Measurements from ENCODE around the gene KIFAP3. TPM values are rescaled to one million over a fixed set of nuclear protein-coding genes. Genes with fewer than 3 reads are reported as not detected.
"Not testable (repeated sequence)": the region's sequence is repeated elsewhere in the genome, so short reads cannot be mapped to it uniquely, and the experiment has no call there.

KIFAP3 gene
- total RNA-seq, 1 donor from 2014 or later, result 7.7 TPM

DNA sequence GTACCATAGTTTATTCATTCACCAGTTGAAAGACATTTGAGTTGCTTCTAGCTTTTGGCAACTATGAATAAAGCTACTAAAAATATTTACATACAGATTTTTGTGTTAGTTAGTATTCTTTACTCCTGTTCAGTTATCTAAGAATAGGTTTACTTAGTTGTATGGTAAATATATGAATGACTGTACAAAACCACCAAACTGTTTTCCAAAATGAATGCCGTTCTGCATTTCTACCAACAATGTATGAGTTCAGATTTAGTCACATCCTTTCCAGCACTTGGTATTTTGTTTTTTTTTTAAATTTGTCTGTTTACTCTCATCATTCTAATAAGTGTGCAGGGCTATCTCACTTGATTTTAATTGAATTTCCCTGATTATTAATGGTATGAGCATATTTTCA lies 3.4 kb upstream of the KIFAP3 start:
- Histone ChIP-seq H3K36me3 (no peaks in the 10 kb centered on the region), H3K79me2 (ENCODE audit: low read depth) (no peaks in the 10 kb centered on the region), H3K27ac (no peak overlapping the region), H3F3A (ENCODE audit: low read depth) (peaks cover 4% of the 10 kb centered on the region), H3K4me1 (peaks cover 7% of the 10 kb centered on the region), H3K4me3 (no peak overlapping the region), H3K27me3 (no peaks in the 10 kb centered on the region), H2AFZ (replicated peaks) (no peak overlapping the region), H3K4me2 (no peak overlapping the region), H3K9me3 (ENCODE audit: low read depth) (no peaks in the 10 kb centered on the region), H3K9ac (no peak overlapping the region), H4K20me1 (ENCODE audit: low read depth) (no peaks in the 10 kb centered on the region)
- TF ChIP-seq, protein P1, sequence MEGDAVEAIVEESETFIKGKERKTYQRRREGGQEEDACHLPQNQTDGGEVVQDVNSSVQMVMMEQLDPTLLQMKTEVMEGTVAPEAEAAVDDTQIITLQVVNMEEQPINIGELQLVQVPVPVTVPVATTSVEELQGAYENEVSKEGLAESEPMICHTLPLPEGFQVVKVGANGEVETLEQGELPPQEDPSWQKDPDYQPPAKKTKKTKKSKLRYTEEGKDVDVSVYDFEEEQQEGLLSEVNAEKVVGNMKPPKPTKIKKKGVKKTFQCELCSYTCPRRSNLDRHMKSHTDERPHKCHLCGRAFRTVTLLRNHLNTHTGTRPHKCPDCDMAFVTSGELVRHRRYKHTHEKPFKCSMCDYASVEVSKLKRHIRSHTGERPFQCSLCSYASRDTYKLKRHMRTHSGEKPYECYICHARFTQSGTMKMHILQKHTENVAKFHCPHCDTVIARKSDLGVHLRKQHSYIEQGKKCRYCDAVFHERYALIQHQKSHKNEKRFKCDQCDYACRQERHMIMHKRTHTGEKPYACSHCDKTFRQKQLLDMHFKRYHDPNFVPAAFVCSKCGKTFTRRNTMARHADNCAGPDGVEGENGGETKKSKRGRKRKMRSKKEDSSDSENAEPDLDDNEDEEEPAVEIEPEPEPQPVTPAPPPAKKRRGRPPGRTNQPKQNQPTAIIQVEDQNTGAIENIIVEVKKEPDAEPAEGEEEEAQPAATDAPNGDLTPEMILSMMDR (IDR thresholded peaks at IDR 0.05), result no peak
- no peak for TF ChIP-seq EZH2 (IDR thresholded peaks at IDR 0.05)
- no peak for TF ChIP-seq EZH2phosphoT487 (IDR thresholded peaks at IDR 0.05)
- H3K4me3 Mint-ChIP-seq, result no peak overlapping the region
- H3K36me3 Mint-ChIP-seq, result no peaks in the 10 kb centered on the region
- peaks cover 3% of the 10 kb centered on the region for H3K27me3 Mint-ChIP-seq (ENCODE audit: insufficient read depth, low read depth)
- no peak for DNase-seq (ENCODE audit: low spot score)
- H3K27ac Mint-ChIP-seq, result no peak overlapping the region
- H3K9me3 Mint-ChIP-seq, result peaks cover 4% of the 10 kb centered on the region
- H3K4me1 Mint-ChIP-seq, result peaks cover 19% of the 10 kb centered on the region

DNA sequence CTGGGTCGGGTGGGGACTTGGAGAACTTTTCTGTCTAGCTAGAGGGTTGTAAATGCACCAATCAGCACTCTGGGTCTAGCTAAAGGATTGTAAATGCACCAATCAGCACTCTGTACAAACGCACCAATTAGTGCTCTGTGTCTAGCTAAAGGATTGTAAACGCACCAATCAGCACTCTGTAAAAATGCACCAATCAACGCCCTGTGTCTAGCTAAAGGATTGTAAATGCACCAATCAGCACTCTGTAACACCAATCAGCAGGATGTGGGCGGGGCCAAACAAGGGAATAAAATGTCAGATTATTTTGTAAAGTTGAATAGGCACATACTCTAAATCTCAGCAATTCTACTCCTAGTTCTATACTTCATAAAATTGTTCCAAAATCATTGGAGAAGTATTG lies 2.5 kb upstream of the KIFAP3 start:
- not testable (repeated sequence) for H3K4me1 ChIP-seq; H3K9me3 Mint-ChIP-seq; H3K36me3 ChIP-seq; H2AFZ ChIP-seq (replicated peaks); H3K27me3 ChIP-seq; H3K27ac Mint-ChIP-seq; H3K9me3 ChIP-seq (ENCODE audit: low read depth); H3K27me3 Mint-ChIP-seq (ENCODE audit: insufficient read depth, low read depth); DNase-seq (ENCODE audit: low spot score); H3K27ac ChIP-seq; H3F3A ChIP-seq (ENCODE audit: low read depth); H3K4me3 Mint-ChIP-seq; H3K4me2 ChIP-seq; H4K20me1 ChIP-seq (ENCODE audit: low read depth); H3K9ac ChIP-seq; H3K36me3 Mint-ChIP-seq; H3K4me3 ChIP-seq; H3K79me2 ChIP-seq (ENCODE audit: low read depth)
- peaks cover 19% of the 10 kb centered on the region for H3K4me1 Mint-ChIP-seq

DNA sequence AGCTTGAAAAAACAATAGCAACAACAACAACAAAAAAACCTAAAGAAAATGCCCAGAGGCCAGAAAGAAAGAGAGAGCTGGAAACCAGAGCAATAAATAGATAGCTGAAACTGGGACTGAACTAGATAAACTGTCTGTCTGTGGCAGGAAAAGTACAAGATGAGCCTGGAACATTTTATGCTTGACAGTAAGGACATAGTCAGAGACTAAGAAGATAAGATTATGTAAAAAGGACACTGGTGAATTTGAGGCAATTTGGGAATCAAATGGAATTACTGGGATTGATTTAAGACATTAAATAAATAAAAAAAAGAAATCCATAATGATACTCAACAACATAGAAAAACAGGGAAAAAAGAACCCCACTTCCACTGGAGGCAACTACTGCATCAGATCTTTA lies 1.7 kb upstream of the KIFAP3 start:
- no peaks in the 10 kb centered on the region for H3K36me3 Mint-ChIP-seq
- DNase-seq (ENCODE audit: low spot score), result no peak
- peaks cover 6% of the 10 kb centered on the region for H3K9me3 Mint-ChIP-seq

DNA sequence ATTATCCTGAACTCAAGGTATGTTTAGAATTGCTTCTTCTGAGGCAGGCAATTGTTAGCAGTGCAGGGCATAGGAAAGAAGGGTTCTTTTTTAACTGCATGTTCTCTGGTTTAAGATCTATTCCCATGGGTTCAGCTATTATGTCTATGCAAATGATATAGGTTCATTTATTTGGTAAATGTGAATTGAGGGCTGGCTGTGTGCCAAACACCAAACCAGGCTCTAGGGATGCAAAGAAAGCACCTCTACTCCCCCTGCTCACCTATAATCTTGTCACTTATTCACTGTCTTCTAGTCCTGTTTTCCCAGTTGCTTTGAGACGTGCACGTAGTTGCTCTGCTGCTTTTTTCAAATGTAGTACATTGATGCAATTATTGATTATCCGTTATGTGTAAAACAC lies 691 bp upstream of the KIFAP3 start:
- H3K4me2 ChIP-seq, result peak overlapping the region; percentile 71
- peak overlapping the region; percentile 83 for H2AFZ ChIP-seq (replicated peaks)
- H3K4me3 Mint-ChIP-seq, result peak overlapping the region; percentile 95
- H3K9me3 ChIP-seq (ENCODE audit: low read depth), result no peaks in the 10 kb centered on the region
- no peak overlapping the region for H3K27ac ChIP-seq
- peaks cover 7% of the 10 kb centered on the region for H3K9me3 Mint-ChIP-seq
- H3K36me3 Mint-ChIP-seq, result no peaks in the 10 kb centered on the region
- H3K27me3 Mint-ChIP-seq (ENCODE audit: insufficient read depth, low read depth), result peaks cover 3% of the 10 kb centered on the region
- H3K4me3 ChIP-seq, result peak overlapping the region; percentile 52
- H3K36me3 ChIP-seq, result no peaks in the 10 kb centered on the region
- no peaks in the 10 kb centered on the region for H3K79me2 ChIP-seq (ENCODE audit: low read depth)
- DNase-seq (ENCODE audit: low spot score), result no peak
- no peaks in the 10 kb centered on the region for H3K27me3 ChIP-seq
- H3K27ac Mint-ChIP-seq, result no peak overlapping the region
- TF ChIP-seq, protein P1 (IDR thresholded peaks at IDR 0.05), result no peak
- no peak for TF ChIP-seq EZH2 (IDR thresholded peaks at IDR 0.05)
- no peak for TF ChIP-seq EZH2phosphoT487 (IDR thresholded peaks at IDR 0.05)
- H3F3A ChIP-seq (ENCODE audit: low read depth), result peaks cover 4% of the 10 kb centered on the region
- peaks cover 19% of the 10 kb centered on the region for H3K4me1 Mint-ChIP-seq
- H3K9ac ChIP-seq, result no peak overlapping the region
- peaks cover 7% of the 10 kb centered on the region for H3K4me1 ChIP-seq
- no peaks in the 10 kb centered on the region for H4K20me1 ChIP-seq (ENCODE audit: low read depth)

More for the DNA sequence above, 1.7 kb upstream of the KIFAP3 start:
- H3K9me3 ChIP-seq (ENCODE audit: low read depth), result no peaks in the 10 kb centered on the region
- peaks cover 4% of the 10 kb centered on the region for H3F3A ChIP-seq (ENCODE audit: low read depth)
- H3K27me3 ChIP-seq, result no peaks in the 10 kb centered on the region
- Mint-ChIP-seq H3K27ac (no peak overlapping the region), H3K27me3 (ENCODE audit: insufficient read depth, low read depth) (peaks cover 3% of the 10 kb centered on the region), H3K4me3 (no peak overlapping the region), H3K4me1 (peaks cover 19% of the 10 kb centered on the region)
- TF ChIP-seq EZH2 (IDR thresholded peaks at IDR 0.05), result no peak
- no peak for TF ChIP-seq EZH2phosphoT487 (IDR thresholded peaks at IDR 0.05)
- TF ChIP-seq, protein P1 (IDR thresholded peaks at IDR 0.05), result no peak
- H3K9ac ChIP-seq, result no peak overlapping the region
- no peak overlapping the region for H3K4me2 ChIP-seq
- H4K20me1 ChIP-seq (ENCODE audit: low read depth), result no peaks in the 10 kb centered on the region
- no peak overlapping the region for H3K4me3 ChIP-seq
- no peaks in the 10 kb centered on the region for H3K79me2 ChIP-seq (ENCODE audit: low read depth)
- H3K27ac ChIP-seq, result no peak overlapping the region
- no peaks in the 10 kb centered on the region for H3K36me3 ChIP-seq
- peaks cover 7% of the 10 kb centered on the region for H3K4me1 ChIP-seq
- H2AFZ ChIP-seq (replicated peaks), result no peak overlapping the region

Measured in neural progenitor cell (in vitro differentiated cells).